HepG2 (cell line): ENCODE measurements around the gene MRGPRE. TPM values are rescaled to one million over a fixed set of nuclear protein-coding genes. Genes with fewer than 3 reads are reported as not detected.

Experiments
- ATAC-seq: fragments of 200-7000 bp; cut with Tn5 transposase; 3 replicates; pipeline ENCODE4 v1.9.1; 2020; ENCODE audit warnings: mild to moderate bottlenecking, moderate library complexity
- BruUV-seq: library from RNA; stranded (reverse); fragments of 400-500 nt; replicated peaks from 2 replicates; lab custom pipeline; 2021; lab: Mats Ljungman, UMichigan
- CTCF ChIA-PET: fragments of 300-600 bp; formaldehyde crosslinking; extraction: SDS; loops from one replicate; lab custom pipeline; 2021; ENCODE audit warnings: low total read pairs, inconsistent platforms, low intra/inter-chr PET ratio; lab: Yijun Ruan, JAX
- POLR2A ChIA-PET: fragments of 350-600 bp; sonication (Branson Sonifier 250); formaldehyde crosslinking; loops from one replicate; lab custom pipeline; 2020; ENCODE audit warnings: antibody characterized with exemption, inconsistent platforms; lab: Yijun Ruan, JAX
- DNase-seq: peaks from one replicate; pipeline ENCODE4 v3.0.0-alpha.2; 2015; ENCODE audit warnings: low spot score
- FAIRE-seq: peaks from 3 replicates; lab custom pipeline; 2011; peaks lifted over from hg19 to GRCh38; lab: Jason Lieb, UNC
- H2AFZ ChIP-seq: one replicate; pipeline ENCODE4 v1.6.1; 2011; ENCODE audit warnings: low read length, inconsistent platforms
- H3K27ac ChIP-seq: fragments of 300-600 bp; 3 replicates; pipeline ENCODE4 v1.8.0; 2011; ENCODE audit warnings: mixed run types, mild to moderate bottlenecking, mixed read lengths, low read length, inconsistent platforms; ENCODE audit not compliant: insufficient read depth; ENCODE audit errors: extremely low read length
- H3K27me3 ChIP-seq, 2 experiments: fragments of 200-600 bp in 1 of 2; 2 replicates in 1 of 2; 3 replicates in 1 of 2; pipeline versions ENCODE4 v1.6.0 to v1.8.0; 2011; ENCODE audit warnings: low read length in 2 of 2, mild to moderate bottlenecking in 2 of 2, moderate library complexity in 2 of 2, inconsistent platforms in 1 of 2; ENCODE audit not compliant: insufficient read depth in 2 of 2, control insufficient read depth in 1 of 2
- H3K36me3 ChIP-seq, 2 experiments: fragments of 200-600 bp in 1 of 2; replicated peaks in 1 of 2; 2 replicates in 1 of 2; 3 replicates in 1 of 2; pipeline versions ENCODE4 v1.5.1 to v1.8.0; 2011; ENCODE audit warnings: low read length in 2 of 2, inconsistent platforms in 1 of 2; ENCODE audit not compliant: insufficient read depth in 2 of 2, control insufficient read depth in 1 of 2
- H3K4me1 ChIP-seq: 2 replicates; pipeline ENCODE4 v1.5.1; 2012; ENCODE audit warnings: low read length, inconsistent platforms; ENCODE audit not compliant: insufficient read depth
- H3K4me2 ChIP-seq: 2 replicates; pipeline ENCODE4 v1.6.0; 2011; ENCODE audit warnings: low read depth, low read length, inconsistent platforms
- H3K4me3 ChIP-seq, 3 experiments: fragments of 200-600 bp in 1 of 3; sonication (generic), shearing (Covaris generic) in 1 of 3; replicated peaks in 1 of 3; 2 replicates each; pipeline ENCODE4 v1.5.1; 2011 to 2016; ENCODE audit warnings: low read length in 3 of 3, inconsistent platforms in 2 of 3, low read depth in 2 of 3, mild to moderate bottlenecking in 2 of 3, control low read depth in 1 of 3, mixed read lengths in 1 of 3; ENCODE audit not compliant: insufficient read depth in 1 of 3
- H3K79me2 ChIP-seq: one replicate; pipeline ENCODE4 v1.6.1; 2011; ENCODE audit warnings: low read length, inconsistent platforms; ENCODE audit not compliant: insufficient read depth
- H3K9ac ChIP-seq: 2 replicates; pipeline ENCODE4 v1.6.0; 2011; ENCODE audit warnings: mild to moderate bottlenecking, low read depth, low read length, inconsistent platforms; ENCODE audit not compliant: insufficient read depth
- H3K9me3 ChIP-seq: 2 replicates; pipeline ENCODE4 v1.5.1; 2012; ENCODE audit warnings: mild to moderate bottlenecking, low read length
- H4K20me1 ChIP-seq: 2 replicates; pipeline ENCODE4 v1.6.0; 2011; ENCODE audit warnings: inconsistent platforms, mild to moderate bottlenecking, low read length, moderate library complexity; ENCODE audit not compliant: insufficient read depth
- KLF11 ChIP-seq: IDR thresholded peaks from 2 replicates; pipeline ENCODE4 v1.6.1; 2016; ENCODE audit warnings: missing compliant biosample characterization
- LCORL ChIP-seq, 2 experiments: fragments of 450-650 bp in 1 of 2; sonication (generic) in 1 of 2; formaldehyde crosslinking in 1 of 2; IDR thresholded peaks; 2 replicates each; pipeline versions ENCODE4 v1.5.0 to v1.6.1; 2017 to 2020; ENCODE audit warnings: antibody characterized with exemption in 1 of 2, missing genetic modification reagents in 1 of 2
- SRY ChIP-seq: sonication (generic); formaldehyde crosslinking; IDR thresholded peaks from 2 replicates; pipeline ENCODE4 v1.8.0; 2022; ENCODE audit warnings: mild to moderate bottlenecking, missing genetic modification reagents
- ZFP1 ChIP-seq: IDR thresholded peaks from 2 replicates; pipeline ENCODE4 v1.6.1; 2016
- ZNF737 ChIP-seq: sonication (generic); formaldehyde crosslinking; IDR thresholded peaks from 2 replicates; pipeline ENCODE4 v1.5.0; 2020; ENCODE audit warnings: missing genetic modification reagents, mild to moderate bottlenecking, borderline replicate concordance
- ZSCAN29 ChIP-seq: sonication (generic); formaldehyde crosslinking; conservative IDR thresholded peaks from 2 replicates; pipeline ENCODE4 v1.4.0; 2020; ENCODE audit warnings: mild to moderate bottlenecking, missing genetic modification reagents
- WGBS: methylation state at CpG from one replicate; pipeline ENCODE4 v1.1.6; 2017; ENCODE audit warnings: low lambda C conversion rate; 5-methylcytosine and 5-hydroxymethylcytosine counted together
- in situ Hi-C: cut with HindIII; loops from 2 replicates; pipeline ENCODE4 v1.10.0; 2017; ENCODE audit warnings: low pct_unique_long_range_greater_than_20kb; ENCODE audit not compliant: extremely low pct_ligation_motif_present
- intact Hi-C: fragments of 100-400 bp; cut with micrococcal nuclease; formaldehyde crosslinking; loops from one replicate; pipeline ENCODE4 v1.10.0; 2022; ENCODE audit not compliant: unreplicated experiment
- polyA plus RNA-seq, 8 experiments: library from polyadenylated mRNA; depleted of rRNA in 3 of 8; stranded (reverse) in 7 of 8; unstranded in 1 of 8; fragments of >200 nt; fragmentation: Illumina TruSeq in 4 of 8; extraction: Trizol in 4 of 8; gene quantifications; 2 replicates each; pipeline versions ENCODE4 v1.2.1 to v1.2.3, GENCODE V29; 2011 to 2016; ENCODE audit warnings: low read depth in 4 of 8, missing spikeins in 1 of 8, mixed read lengths in 1 of 8; ENCODE audit not compliant: insufficient read depth in 1 of 8
- total RNA-seq, 5 experiments: library from RNA; depleted of rRNA; stranded (reverse); fragments of >200 nt; fragmentation: Illumina TruSeq; extraction: Trizol; gene quantifications; 2 replicates each; pipeline ENCODE4 v1.2.3, GENCODE V29; 2016; ENCODE audit warnings: low read depth in 1 of 5

Gene MRGPRE
- total and polyA plus RNA-seq, 2 of the 13 experiments (the other 11 are each of a cell fraction or from before 2014, with no cell fraction given) = not detected

GRCh38 chr11:3186166-3186953 is 45.9 kb downstream of the MRGPRE start:
- intact Hi-C loops (no loop called here), in situ Hi-C loops (no loop called here)
- CTCF ChIA-PET = no interaction called here
- Histone ChIP-seq H3K27ac (no peak overlapping the region), H3K9me3 (no peaks in the 10 kb centered on the region), H3K9ac (no peak overlapping the region), H3K4me3 (no peak overlapping the region), H3K36me3 (no peaks in the 10 kb centered on the region), H3K4me1 (no peaks in the 10 kb centered on the region), H3K4me2 (no peak overlapping the region), H3K79me2 (no peaks in the 10 kb centered on the region), H2AFZ (no peak overlapping the region), H4K20me1 (no peaks in the 10 kb centered on the region), H3K27me3 (peaks cover 3 to 61% of the 10 kb centered on the region in 2 experiments)
- no peak for TF ChIP-seq ZFP1 (CRISPR knock-in tag)
- POLR2A ChIA-PET = no interaction called here
- 22% methylated on average over 10 of the region's 11 CpGs for WGBS
- DNase-seq = no peak
- no peak for FAIRE-seq
- no TSS peak for BruUV-seq
- no peak for ATAC-seq

- intact Hi-C loops (no loop called here), in situ Hi-C loops (no loop called here)
- POLR2A ChIA-PET = no interaction called here
- BruUV-seq = no TSS peak
- Histone ChIP-seq H3K4me3 (no peak overlapping the region), H2AFZ (no peak overlapping the region), H3K4me1 (no peaks in the 10 kb centered on the region), H3K36me3 (no peaks in the 10 kb centered on the region), H3K27me3 (peaks cover 3 to 59% of the 10 kb centered on the region in 2 experiments), H3K9ac (no peak overlapping the region), H3K79me2 (no peaks in the 10 kb centered on the region), H3K27ac (no peak overlapping the region), H3K9me3 (no peaks in the 10 kb centered on the region), H3K4me2 (no peak overlapping the region), H4K20me1 (no peaks in the 10 kb centered on the region)
- FAIRE-seq (no peak), ATAC-seq (no peak), DNase-seq (no peak)
- TF ChIP-seq SRY (no peak), ZSCAN29 (CRISPR knock-in tag) (no peak), KLF11 (CRISPR knock-in tag) (no peak), LCORL (IDR thresholded peaks at IDR 0.05) (no peak), LCORL (CRISPR knock-in tag; IDR thresholded peaks at IDR 0.05) (no peak), ZNF737 (CRISPR knock-in tag) (no peak)
- 11% methylated on average over 10 of the region's 11 CpGs for WGBS
- CTCF ChIA-PET = no interaction called here
Observed at GRCh38 chr11:3184732-3185347, 47.4 kb downstream of the MRGPRE start.
